ENCODE data around the gene ALAS1.

DNA sequence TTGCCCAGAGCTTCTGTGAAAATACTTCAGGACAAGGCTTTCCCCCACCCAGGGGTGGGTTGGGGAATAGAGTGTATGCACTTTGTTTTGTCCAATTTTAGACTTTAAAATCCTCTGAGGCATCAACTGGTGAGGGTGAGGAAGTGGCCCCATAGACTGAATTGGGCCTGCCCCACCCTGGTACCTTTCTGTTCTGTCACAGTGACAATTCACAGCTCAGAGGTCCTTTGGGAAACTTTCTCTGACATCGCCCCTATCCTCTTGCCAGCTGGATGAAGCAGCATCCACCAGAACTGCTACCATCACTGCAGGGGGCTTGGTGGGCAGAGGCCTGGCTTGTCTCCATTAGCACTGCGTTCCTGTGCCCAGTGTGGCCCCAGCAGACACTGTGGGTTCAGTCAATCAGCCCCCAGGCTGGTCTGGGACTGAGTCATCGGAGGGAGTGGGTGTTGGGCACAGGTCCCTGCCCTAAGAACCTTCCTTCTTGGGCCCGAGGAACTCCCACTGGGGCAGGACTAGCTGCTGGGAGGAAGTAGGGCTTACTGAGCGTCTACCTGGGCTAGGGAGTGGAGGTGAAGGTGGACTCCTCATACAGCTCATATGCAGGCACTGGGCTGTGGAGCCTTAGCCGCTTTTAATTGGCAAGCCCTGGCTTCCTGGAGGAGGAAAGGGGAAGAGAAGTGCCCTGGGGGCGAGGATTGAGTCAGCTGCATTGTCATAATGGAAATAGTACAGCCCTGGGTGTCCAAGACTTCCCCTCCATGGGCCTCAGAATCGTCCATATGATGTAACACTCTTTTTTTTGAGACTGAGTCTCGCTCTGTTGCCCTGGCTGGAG, 46.0 kb downstream of the ALAS1 start:
- TF ChIP-seq, protein P1, sequence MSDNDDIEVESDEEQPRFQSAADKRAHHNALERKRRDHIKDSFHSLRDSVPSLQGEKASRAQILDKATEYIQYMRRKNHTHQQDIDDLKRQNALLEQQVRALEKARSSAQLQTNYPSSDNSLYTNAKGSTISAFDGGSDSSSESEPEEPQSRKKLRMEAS (IDR thresholded peaks at IDR 0.05; ENCODE audit: low read depth, low read length): no peak
- TF ChIP-seq, protein P2, sequence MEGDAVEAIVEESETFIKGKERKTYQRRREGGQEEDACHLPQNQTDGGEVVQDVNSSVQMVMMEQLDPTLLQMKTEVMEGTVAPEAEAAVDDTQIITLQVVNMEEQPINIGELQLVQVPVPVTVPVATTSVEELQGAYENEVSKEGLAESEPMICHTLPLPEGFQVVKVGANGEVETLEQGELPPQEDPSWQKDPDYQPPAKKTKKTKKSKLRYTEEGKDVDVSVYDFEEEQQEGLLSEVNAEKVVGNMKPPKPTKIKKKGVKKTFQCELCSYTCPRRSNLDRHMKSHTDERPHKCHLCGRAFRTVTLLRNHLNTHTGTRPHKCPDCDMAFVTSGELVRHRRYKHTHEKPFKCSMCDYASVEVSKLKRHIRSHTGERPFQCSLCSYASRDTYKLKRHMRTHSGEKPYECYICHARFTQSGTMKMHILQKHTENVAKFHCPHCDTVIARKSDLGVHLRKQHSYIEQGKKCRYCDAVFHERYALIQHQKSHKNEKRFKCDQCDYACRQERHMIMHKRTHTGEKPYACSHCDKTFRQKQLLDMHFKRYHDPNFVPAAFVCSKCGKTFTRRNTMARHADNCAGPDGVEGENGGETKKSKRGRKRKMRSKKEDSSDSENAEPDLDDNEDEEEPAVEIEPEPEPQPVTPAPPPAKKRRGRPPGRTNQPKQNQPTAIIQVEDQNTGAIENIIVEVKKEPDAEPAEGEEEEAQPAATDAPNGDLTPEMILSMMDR (IDR thresholded peaks at IDR 0.05; ENCODE audit: low read depth, low read length): no peak
- TF ChIP-seq POLR2A (IDR thresholded peaks at IDR 0.05; ENCODE audit: extremely low read depth, insufficient read length): no peak
